Activated CD4-positive, alpha-beta T cell treated with anti-CD3 and anti-CD28 coated beads for 24 hours (primary cell): Measurements from ENCODE around the gene TBC1D14.
A peak's percentile ranks its signal among the peaks of the same experiment; 100 is the strongest.

ENCODE experiments used
- DNase-seq, 2 donors: peaks; one replicate each; pipeline ENCODE4 v3.0.0-alpha.2; 2020; ENCODE audit warnings: low read depth in 2 of 2

TBC1D14 gene

GRCh38 chr4:7042503-7043283, 133.1 kb downstream of the TBC1D14 start:
- DNase-seq: peak; percentile 84 to 86

GRCh38 chr4:7043284-7044136, 133.9 kb downstream of the TBC1D14 start, which contains the start of gene TADA2B:
Gene TADA2B, plus strand, starts transcription at chr4:7043372. Its CDS starts 208 bp downstream, at chr4:7043580.
- peak; percentile 13 to 18 for DNase-seq

- no peak for DNase-seq
Measured at GRCh38 chr4:7044137-7044930, 134.7 kb downstream of the TBC1D14 start.

GRCh38 chr4:7045553-7045952, 135.9 kb downstream of the TBC1D14 start:
- no peak for DNase-seq

- DNase-seq: no peak
Measured at GRCh38 chr4:7045961-7046921, 136.6 kb downstream of the TBC1D14 start.

GRCh38 chr4:7046971-7047370, 137.3 kb downstream of the TBC1D14 start:
- no peak for DNase-seq

- no peak for DNase-seq
Measured at GRCh38 chr4:7048642-7049041, 139.0 kb downstream of the TBC1D14 start.

- DNase-seq: no peak
Measured at GRCh38 chr4:7049295-7049694, 139.7 kb downstream of the TBC1D14 start.

- DNase-seq: no peak
Measured at GRCh38 chr4:7049739-7050138, 140.1 kb downstream of the TBC1D14 start.

- DNase-seq: no peak
Measured at GRCh38 chr4:7050481-7051143, 141.0 kb downstream of the TBC1D14 start.

- DNase-seq: no peak
Measured at GRCh38 chr4:7051144-7051495, 141.5 kb downstream of the TBC1D14 start.

- DNase-seq: no peak
Measured at GRCh38 chr4:7051905-7052304, 142.3 kb downstream of the TBC1D14 start.

- no peak for DNase-seq
Measured at GRCh38 chr4:7052313-7052712, 142.7 kb downstream of the TBC1D14 start.

GRCh38 chr4:7052923-7053715, 143.5 kb downstream of the TBC1D14 start:
- DNase-seq: no peak

GRCh38 chr4:7054106-7054880, 144.7 kb downstream of the TBC1D14 start:
- no peak for DNase-seq

- DNase-seq: no peak
Measured at GRCh38 chr4:7055111-7055989, 145.7 kb downstream of the TBC1D14 start.

GRCh38 chr4:7055990-7056325, 146.3 kb downstream of the TBC1D14 start:
- DNase-seq: no peak

GRCh38 chr4:7058792-7059191, 149.2 kb downstream of the TBC1D14 start:
- no peak for DNase-seq
